Endothelial cell of umbilical vein (primary cell): Measurements from ENCODE around the gene NEO1.

Source experiments
- CTCF ChIP-seq, 2 donors: IDR thresholded peaks; 1 replicate in 1 of 2; 2 replicates in 1 of 2; pipeline ENCODE4 v1.5.1; 2011; ENCODE audit warnings: low read length in 2 of 2, mild to moderate bottlenecking in 2 of 2, moderate library complexity in 2 of 2, control low read depth in 1 of 2, inconsistent platforms in 1 of 2, low read depth in 1 of 2; ENCODE audit not compliant: insufficient read depth in 1 of 2; ENCODE audit errors: extremely low read depth in 1 of 2
- EZH2 ChIP-seq: IDR thresholded peaks from 2 replicates; pipeline ENCODE4 v1.6.1; 2012; ENCODE audit warnings: borderline replicate concordance, low read depth, mild to moderate bottlenecking, moderate library complexity, low read length, inconsistent platforms; ENCODE audit not compliant: severe bottlenecking
- FOS ChIP-seq: IDR thresholded peaks from 2 replicates; pipeline ENCODE4 v1.6.1; 2011; ENCODE audit warnings: mild to moderate bottlenecking, low read length, moderate library complexity, borderline replicate concordance; ENCODE audit not compliant: insufficient read depth
- JUN ChIP-seq: IDR thresholded peaks from 2 replicates; pipeline ENCODE4 v1.6.1; 2011; ENCODE audit warnings: borderline replicate concordance, low read depth; ENCODE audit not compliant: insufficient read length, insufficient read depth
- MYC ChIP-seq: IDR thresholded peaks from one replicate; pipeline ENCODE4 v1.6.1; 2011; ENCODE audit warnings: mild to moderate bottlenecking, low read depth, low read length
- POLR2A ChIP-seq: IDR thresholded peaks from 2 replicates; pipeline ENCODE4 v1.6.1; 2012; ENCODE audit warnings: low read depth, mild to moderate bottlenecking, control low read depth, low read length
- POLR2AphosphoS5 ChIP-seq: IDR thresholded peaks from 2 replicates; pipeline ENCODE4 v1.6.1; 2012; ENCODE audit warnings: low read depth, mild to moderate bottlenecking, control low read depth, low read length, moderate library complexity; ENCODE audit not compliant: insufficient read depth
- TF ChIP-seq, protein P1 (sequence below): IDR thresholded peaks from 2 replicates; pipeline ENCODE4 v1.6.1; 2011; ENCODE audit not compliant: insufficient read depth, insufficient read length

DNA sequence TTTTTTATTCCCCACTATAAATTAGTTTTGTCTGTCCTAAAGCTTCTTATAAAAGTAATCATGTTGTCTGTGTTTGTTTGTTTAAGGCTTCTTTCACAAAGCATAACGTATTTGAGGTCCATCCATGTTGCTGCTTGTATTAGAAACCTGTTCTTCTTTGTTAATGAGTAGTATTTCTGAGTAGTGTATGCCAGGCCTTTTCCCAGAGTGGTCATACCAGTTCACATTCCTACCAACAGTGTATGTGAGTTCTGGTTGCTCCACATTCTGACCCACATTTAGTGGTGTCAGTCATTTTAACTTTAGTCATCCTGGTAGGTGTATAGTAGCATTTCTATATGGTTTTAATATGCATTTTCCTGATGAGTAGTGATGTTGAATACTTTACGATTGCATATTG, 98.6 kb downstream of the NEO1 start:
- TF ChIP-seq CTCF (IDR thresholded peaks at IDR 0.05; ENCODE audit: extremely low read depth in 1 of 2, insufficient read depth in 1 of 2, low read depth in 1 of 2, low read length in 2 of 2): no peak
- TF ChIP-seq EZH2: no peak
- no peak for TF ChIP-seq POLR2AphosphoS5
- no peak for TF ChIP-seq POLR2A
- no peak for TF ChIP-seq MYC
- TF ChIP-seq JUN: no peak
- TF ChIP-seq, protein P1, sequence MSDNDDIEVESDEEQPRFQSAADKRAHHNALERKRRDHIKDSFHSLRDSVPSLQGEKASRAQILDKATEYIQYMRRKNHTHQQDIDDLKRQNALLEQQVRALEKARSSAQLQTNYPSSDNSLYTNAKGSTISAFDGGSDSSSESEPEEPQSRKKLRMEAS: no peak
- no peak for TF ChIP-seq FOS
